GM23338 (cell line): ENCODE results near the gene MESP1. TPM values are rescaled to one million over a fixed set of nuclear protein-coding genes. Genes with fewer than 3 reads are reported as not detected.
A peak's percentile ranks its signal among the peaks of the same experiment; 100 is the strongest.

Experiments used
- ATAC-seq: fragments of 200-7000 bp; cut with Tn5 transposase; 3 replicates; pipeline ENCODE4 v1.9.1; 2020
- DNase-seq: peaks from one replicate; pipeline ENCODE4 v3.0.0-alpha.2; 2015; ENCODE audit warnings: low spot score
- H2AFZ ChIP-seq: fragments of 200-600 bp; sonication (generic); 2 replicates; pipeline ENCODE4 v1.8.0; 2016; ENCODE audit warnings: antibody characterized with exemption, mild to moderate bottlenecking, moderate library complexity
- H3F3A ChIP-seq: fragments of 200-600 bp; sonication (generic); replicated peaks from 2 replicates; pipeline ENCODE4 v1.8.0; 2017; ENCODE audit warnings: antibody characterized with exemption, mixed run types, low read depth
- H3K27ac ChIP-seq: fragments of 200-600 bp; sonication (generic); 2 replicates; pipeline ENCODE4 v1.6.1; 2016; ENCODE audit warnings: low read depth
- H3K27me3 ChIP-seq: fragments of 200-600 bp; sonication (generic); 2 replicates; pipeline ENCODE4 v1.8.0; 2016; ENCODE audit warnings: mild to moderate bottlenecking, mixed run types, moderate library complexity; ENCODE audit not compliant: insufficient read depth
- H3K36me3 ChIP-seq: fragments of 200-600 bp; sonication (generic); 2 replicates; pipeline ENCODE4 v1.8.0; 2016; ENCODE audit warnings: mild to moderate bottlenecking; ENCODE audit not compliant: insufficient read depth
- H3K4me1 ChIP-seq: fragments of 200-600 bp; sonication (generic); 2 replicates; pipeline ENCODE4 v1.8.0; 2016; ENCODE audit warnings: mild to moderate bottlenecking, moderate library complexity; ENCODE audit not compliant: insufficient read depth
- H3K4me2 ChIP-seq: fragments of 200-600 bp; sonication (generic); 2 replicates; pipeline ENCODE4 v1.7.1; 2017; ENCODE audit warnings: mixed run types
- H3K4me3 ChIP-seq: fragments of 200-600 bp; sonication (generic); 2 replicates; pipeline ENCODE4 v1.6.1; 2016; ENCODE audit warnings: mixed run types
- H3K79me2 ChIP-seq: fragments of 200-600 bp; sonication (generic); replicated peaks from 2 replicates; pipeline ENCODE4 v1.8.0; 2017; ENCODE audit warnings: mild to moderate bottlenecking; ENCODE audit not compliant: insufficient read depth
- H3K9me2 ChIP-seq: fragments of 200-600 bp; sonication (generic); 2 replicates; pipeline ENCODE4 v1.8.0; 2017; ENCODE audit not compliant: insufficient read depth
- H4K20me1 ChIP-seq: fragments of 200-600 bp; sonication (generic); replicated peaks from 2 replicates; pipeline ENCODE4 v1.8.0; 2017; ENCODE audit warnings: mild to moderate bottlenecking; ENCODE audit not compliant: insufficient read depth
- H3K27ac Mint-ChIP-seq: 2 replicates; pipeline ENCODE4 v1.8.0; 2020; ENCODE audit warnings: inconsistent platforms, mild to moderate bottlenecking, moderate library complexity, mixed read lengths
- H3K27me3 Mint-ChIP-seq: 3 replicates; pipeline ENCODE4 v1.8.0; 2022; ENCODE audit warnings: low read depth, mild to moderate bottlenecking, moderate library complexity, mixed read lengths, inconsistent platforms; ENCODE audit not compliant: insufficient read depth, poor library complexity
- H3K36me3 Mint-ChIP-seq: 3 replicates; pipeline ENCODE4 v1.8.0; 2021; ENCODE audit warnings: low read depth, mild to moderate bottlenecking, inconsistent platforms, moderate library complexity, mixed read lengths
- H3K4me1 Mint-ChIP-seq: 3 replicates; pipeline ENCODE4 v1.8.0; 2020; ENCODE audit warnings: mild to moderate bottlenecking, inconsistent platforms, mixed read lengths
- H3K4me3 Mint-ChIP-seq: 3 replicates; pipeline ENCODE4 v1.8.0; 2021; ENCODE audit warnings: moderate library complexity, mild to moderate bottlenecking, inconsistent platforms, mixed read lengths
- H3K9me3 Mint-ChIP-seq: 3 replicates; pipeline ENCODE4 v1.8.0; 2020; ENCODE audit warnings: moderate library complexity, mild to moderate bottlenecking, inconsistent platforms, mixed read lengths
- EZH2phosphoT487 ChIP-seq: fragments of 200-600 bp; sonication (generic); IDR thresholded peaks from one replicate; pipeline ENCODE4 v1.8.1; 2018; ENCODE audit warnings: antibody characterized with exemption; ENCODE audit not compliant: unreplicated experiment
- NANOG ChIP-seq: IDR thresholded peaks from 2 replicates; pipeline ENCODE4 v1.6.1; 2016; ENCODE audit warnings: antibody characterized with exemption, borderline replicate concordance
- ZNF114 ChIP-seq: fragments of 250-450 bp; sonication (Bioruptor Pico); IDR thresholded peaks from 2 replicates; pipeline ENCODE4 v1.5.0; 2020; ENCODE audit warnings: mild to moderate bottlenecking, moderate library complexity
- ZNF331 ChIP-seq: fragments of 250-450 bp; sonication (Bioruptor Pico); IDR thresholded peaks from 2 replicates; pipeline ENCODE4 v1.5.0; 2020; ENCODE audit warnings: low read depth, mild to moderate bottlenecking, moderate library complexity
- polyA plus RNA-seq: library from polyadenylated mRNA; unstranded; fragments of >200 nt; fragmentation: Nextera tagmentation; extraction: Ambion mirVana; gene quantifications from 2 replicates; pipeline ENCODE4 v1.2.1, GENCODE V29; 2016
- total RNA-seq: library from RNA; depleted of rRNA; stranded (reverse); fragments of >200 nt; shearing (Covaris generic); gene quantifications from 2 replicates; pipeline ENCODE4 v1.2.3, GENCODE V29; 2014
- TF ChIP-seq, protein P1 (sequence below): fragments of 250-450 bp; sonication (Bioruptor Pico); IDR thresholded peaks from 2 replicates; pipeline ENCODE4 v1.5.0; 2020; ENCODE audit warnings: mild to moderate bottlenecking, moderate library complexity
- TF ChIP-seq, protein P2 (sequence below), 2 experiments: fragments of 200-600 bp in 1 of 2; sonication (generic) in 1 of 2; conservative IDR thresholded peaks; 2 replicates each; pipeline versions ENCODE4 v1.5.1 to v1.6.1; 2016 to 2017; ENCODE audit warnings: antibody characterized with exemption in 2 of 2, low read depth in 2 of 2, mild to moderate bottlenecking in 2 of 2, moderate library complexity in 1 of 2
- TF ChIP-seq, protein P3 (sequence below): IDR thresholded peaks from one replicate; pipeline ENCODE4 v1.6.1; 2018; ENCODE audit warnings: antibody characterized with exemption; ENCODE audit not compliant: unreplicated experiment
- TF ChIP-seq, protein P4 (sequence below): IDR thresholded peaks from 2 replicates; pipeline ENCODE4 v1.6.1; 2016; ENCODE audit warnings: antibody characterized with exemption

Gene MESP1
- total and polyA plus RNA-seq, 2 experiments from 2014 or later = 0.21 to 0.91 TPM

DNA sequence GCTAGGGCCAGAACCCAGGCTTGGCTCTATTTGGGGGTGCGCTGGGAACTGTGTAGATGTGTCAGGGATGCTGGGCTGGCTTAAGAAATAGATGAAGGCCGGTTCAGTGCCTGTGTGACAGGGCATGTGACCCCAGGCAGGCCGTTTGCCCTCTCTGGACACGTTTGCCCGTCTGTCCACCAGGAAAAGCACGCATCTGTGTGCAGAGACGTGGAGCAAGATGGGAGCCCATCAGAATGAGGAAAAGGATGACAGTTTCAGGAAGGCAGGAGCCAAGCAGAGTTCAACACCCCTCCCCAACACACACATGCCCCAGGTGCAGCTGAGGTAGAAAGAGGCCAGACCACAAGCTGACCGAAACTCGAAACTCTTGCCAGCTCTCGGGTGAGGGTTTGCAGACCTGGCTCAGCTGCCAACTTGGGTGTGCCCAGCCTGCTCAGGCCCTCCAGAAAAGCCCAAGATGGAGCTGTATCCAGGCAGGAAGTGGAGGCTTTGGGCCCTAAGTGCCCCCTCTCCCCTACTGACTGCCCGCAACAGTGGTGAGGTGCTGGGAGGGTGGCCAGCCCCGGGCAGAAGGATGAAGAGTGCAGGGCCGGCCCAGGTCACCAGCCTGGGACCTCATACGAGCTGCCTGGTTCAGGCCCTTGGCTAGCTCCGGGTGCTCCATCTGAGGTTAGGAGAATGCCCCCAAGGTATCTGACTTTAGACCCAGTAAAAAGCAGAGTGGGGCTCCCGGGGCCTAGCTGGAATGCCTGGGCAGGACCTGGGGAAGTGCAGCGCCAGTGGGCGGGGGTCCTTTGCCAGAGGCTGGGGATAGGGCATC is 10.2 kb upstream of the MESP1 start (continued):
- TF ChIP-seq, protein P1, sequence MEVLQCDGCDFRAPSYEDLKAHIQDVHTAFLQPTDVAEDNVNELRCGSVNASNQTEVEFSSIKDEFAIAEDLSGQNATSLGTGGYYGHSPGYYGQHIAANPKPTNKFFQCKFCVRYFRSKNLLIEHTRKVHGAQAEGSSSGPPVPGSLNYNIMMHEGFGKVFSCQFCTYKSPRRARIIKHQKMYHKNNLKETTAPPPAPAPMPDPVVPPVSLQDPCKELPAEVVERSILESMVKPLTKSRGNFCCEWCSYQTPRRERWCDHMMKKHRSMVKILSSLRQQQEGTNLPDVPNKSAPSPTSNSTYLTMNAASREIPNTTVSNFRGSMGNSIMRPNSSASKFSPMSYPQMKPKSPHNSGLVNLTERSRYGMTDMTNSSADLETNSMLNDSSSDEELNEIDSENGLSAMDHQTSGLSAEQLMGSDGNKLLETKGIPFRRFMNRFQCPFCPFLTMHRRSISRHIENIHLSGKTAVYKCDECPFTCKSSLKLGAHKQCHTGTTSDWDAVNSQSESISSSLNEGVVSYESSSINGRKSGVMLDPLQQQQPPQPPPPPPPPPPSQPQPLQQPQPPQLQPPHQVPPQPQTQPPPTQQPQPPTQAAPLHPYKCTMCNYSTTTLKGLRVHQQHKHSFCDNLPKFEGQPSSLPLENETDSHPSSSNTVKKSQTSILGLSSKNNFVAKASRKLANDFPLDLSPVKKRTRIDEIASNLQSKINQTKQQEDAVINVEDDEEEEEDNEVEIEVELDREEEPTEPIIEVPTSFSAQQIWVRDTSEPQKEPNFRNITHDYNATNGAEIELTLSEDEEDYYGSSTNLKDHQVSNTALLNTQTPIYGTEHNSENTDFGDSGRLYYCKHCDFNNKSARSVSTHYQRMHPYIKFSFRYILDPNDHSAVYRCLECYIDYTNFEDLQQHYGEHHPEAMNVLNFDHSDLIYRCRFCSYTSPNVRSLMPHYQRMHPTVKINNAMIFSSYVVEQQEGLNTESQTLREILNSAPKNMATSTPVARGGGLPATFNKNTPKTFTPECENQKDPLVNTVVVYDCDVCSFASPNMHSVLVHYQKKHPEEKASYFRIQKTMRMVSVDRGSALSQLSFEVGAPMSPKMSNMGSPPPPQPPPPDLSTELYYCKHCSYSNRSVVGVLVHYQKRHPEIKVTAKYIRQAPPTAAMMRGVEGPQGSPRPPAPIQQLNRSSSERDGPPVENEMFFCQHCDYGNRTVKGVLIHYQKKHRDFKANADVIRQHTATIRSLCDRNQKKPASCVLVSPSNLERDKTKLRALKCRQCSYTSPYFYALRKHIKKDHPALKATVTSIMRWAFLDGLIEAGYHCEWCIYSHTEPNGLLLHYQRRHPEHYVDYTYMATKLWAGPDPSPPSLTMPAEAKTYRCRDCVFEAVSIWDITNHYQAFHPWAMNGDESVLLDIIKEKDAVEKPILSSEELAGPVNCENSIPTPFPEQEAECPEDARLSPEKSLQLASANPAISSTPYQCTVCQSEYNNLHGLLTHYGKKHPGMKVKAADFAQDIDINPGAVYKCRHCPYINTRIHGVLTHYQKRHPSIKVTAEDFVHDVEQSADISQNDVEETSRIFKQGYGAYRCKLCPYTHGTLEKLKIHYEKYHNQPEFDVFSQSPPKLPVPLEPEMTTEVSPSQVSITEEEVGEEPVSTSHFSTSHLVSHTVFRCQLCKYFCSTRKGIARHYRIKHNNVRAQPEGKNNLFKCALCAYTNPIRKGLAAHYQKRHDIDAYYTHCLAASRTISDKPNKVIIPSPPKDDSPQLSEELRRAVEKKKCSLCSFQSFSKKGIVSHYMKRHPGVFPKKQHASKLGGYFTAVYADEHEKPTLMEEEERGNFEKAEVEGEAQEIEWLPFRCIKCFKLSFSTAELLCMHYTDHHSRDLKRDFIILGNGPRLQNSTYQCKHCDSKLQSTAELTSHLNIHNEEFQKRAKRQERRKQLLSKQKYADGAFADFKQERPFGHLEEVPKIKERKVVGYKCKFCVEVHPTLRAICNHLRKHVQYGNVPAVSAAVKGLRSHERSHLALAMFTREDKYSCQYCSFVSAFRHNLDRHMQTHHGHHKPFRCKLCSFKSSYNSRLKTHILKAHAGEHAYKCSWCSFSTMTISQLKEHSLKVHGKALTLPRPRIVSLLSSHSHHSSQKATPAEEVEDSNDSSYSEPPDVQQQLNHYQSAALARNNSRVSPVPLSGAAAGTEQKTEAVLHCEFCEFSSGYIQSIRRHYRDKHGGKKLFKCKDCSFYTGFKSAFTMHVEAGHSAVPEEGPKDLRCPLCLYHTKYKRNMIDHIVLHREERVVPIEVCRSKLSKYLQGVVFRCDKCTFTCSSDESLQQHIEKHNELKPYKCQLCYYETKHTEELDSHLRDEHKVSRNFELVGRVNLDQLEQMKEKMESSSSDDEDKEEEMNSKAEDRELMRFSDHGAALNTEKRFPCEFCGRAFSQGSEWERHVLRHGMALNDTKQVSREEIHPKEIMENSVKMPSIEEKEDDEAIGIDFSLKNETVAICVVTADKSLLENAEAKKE (CRISPR knock-in tag) = no peak
- no peak for TF ChIP-seq EZH2phosphoT487

DNA sequence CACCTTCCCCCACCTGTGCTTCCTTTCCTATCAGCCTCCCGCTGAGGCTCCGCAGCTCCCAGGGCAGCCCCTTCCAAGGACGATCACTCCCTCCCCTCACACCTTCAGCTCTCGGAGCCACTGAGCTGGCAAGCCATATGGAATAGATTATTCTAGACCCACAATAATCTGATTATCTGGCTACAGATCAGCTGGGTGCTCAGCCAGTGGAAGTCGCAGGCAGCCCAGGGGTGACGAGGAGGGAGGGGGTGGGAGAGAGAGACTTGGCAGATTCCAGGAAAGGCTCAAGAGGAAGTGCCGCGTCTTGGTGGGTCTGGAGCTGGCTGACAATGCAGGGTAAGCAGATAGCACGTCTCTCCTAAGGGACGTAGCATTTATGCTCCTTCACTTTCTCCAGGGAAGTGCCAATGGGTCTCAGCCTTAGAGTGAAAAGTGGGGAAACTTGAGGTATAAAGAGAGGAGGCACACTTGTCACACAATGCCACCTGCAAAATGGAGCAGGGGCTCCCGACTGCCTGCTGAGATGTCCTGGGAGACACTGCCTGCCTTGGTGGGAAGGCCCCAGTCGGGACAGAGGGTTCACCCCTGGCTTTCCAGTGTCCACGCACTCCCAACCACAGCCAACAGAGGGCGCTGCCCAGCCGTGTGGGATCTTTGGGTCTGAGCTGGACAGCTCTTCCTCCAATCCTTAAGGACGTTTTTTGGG is 9.4 kb upstream of the MESP1 start:
- Histone ChIP-seq H3K36me3 (no peaks in the 10 kb centered on the region), H4K20me1 (no peaks in the 10 kb centered on the region), H3K79me2 (no peaks in the 10 kb centered on the region), H3K4me3 (peak overlapping the region; percentile 40), H3K27me3 (no peaks in the 10 kb centered on the region), H3K4me1 (peaks cover 7% of the 10 kb centered on the region; the same call in 1 of the 2 replicates), H3F3A (no peaks in the 10 kb centered on the region), H3K9me2 (no peaks in the 10 kb centered on the region), H2AFZ (peak overlapping the region; percentile 92), H3K4me2 (peak overlapping the region; percentile 71), H3K27ac (no peak overlapping the region)
- TF ChIP-seq ZNF331 (no peak), EZH2phosphoT487 (no peak), ZNF114 (CRISPR knock-in tag) (no peak), NANOG (no peak)
- TF ChIP-seq, protein P2, sequence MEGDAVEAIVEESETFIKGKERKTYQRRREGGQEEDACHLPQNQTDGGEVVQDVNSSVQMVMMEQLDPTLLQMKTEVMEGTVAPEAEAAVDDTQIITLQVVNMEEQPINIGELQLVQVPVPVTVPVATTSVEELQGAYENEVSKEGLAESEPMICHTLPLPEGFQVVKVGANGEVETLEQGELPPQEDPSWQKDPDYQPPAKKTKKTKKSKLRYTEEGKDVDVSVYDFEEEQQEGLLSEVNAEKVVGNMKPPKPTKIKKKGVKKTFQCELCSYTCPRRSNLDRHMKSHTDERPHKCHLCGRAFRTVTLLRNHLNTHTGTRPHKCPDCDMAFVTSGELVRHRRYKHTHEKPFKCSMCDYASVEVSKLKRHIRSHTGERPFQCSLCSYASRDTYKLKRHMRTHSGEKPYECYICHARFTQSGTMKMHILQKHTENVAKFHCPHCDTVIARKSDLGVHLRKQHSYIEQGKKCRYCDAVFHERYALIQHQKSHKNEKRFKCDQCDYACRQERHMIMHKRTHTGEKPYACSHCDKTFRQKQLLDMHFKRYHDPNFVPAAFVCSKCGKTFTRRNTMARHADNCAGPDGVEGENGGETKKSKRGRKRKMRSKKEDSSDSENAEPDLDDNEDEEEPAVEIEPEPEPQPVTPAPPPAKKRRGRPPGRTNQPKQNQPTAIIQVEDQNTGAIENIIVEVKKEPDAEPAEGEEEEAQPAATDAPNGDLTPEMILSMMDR (conservative IDR thresholded peaks at IDR 0.05; ENCODE audit: low read depth in 2 of 2) = peak; percentile 87 to 99
- TF ChIP-seq, protein P3, sequence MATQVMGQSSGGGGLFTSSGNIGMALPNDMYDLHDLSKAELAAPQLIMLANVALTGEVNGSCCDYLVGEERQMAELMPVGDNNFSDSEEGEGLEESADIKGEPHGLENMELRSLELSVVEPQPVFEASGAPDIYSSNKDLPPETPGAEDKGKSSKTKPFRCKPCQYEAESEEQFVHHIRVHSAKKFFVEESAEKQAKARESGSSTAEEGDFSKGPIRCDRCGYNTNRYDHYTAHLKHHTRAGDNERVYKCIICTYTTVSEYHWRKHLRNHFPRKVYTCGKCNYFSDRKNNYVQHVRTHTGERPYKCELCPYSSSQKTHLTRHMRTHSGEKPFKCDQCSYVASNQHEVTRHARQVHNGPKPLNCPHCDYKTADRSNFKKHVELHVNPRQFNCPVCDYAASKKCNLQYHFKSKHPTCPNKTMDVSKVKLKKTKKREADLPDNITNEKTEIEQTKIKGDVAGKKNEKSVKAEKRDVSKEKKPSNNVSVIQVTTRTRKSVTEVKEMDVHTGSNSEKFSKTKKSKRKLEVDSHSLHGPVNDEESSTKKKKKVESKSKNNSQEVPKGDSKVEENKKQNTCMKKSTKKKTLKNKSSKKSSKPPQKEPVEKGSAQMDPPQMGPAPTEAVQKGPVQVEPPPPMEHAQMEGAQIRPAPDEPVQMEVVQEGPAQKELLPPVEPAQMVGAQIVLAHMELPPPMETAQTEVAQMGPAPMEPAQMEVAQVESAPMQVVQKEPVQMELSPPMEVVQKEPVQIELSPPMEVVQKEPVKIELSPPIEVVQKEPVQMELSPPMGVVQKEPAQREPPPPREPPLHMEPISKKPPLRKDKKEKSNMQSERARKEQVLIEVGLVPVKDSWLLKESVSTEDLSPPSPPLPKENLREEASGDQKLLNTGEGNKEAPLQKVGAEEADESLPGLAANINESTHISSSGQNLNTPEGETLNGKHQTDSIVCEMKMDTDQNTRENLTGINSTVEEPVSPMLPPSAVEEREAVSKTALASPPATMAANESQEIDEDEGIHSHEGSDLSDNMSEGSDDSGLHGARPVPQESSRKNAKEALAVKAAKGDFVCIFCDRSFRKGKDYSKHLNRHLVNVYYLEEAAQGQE = peak; percentile 59
- TF ChIP-seq, protein P4, sequence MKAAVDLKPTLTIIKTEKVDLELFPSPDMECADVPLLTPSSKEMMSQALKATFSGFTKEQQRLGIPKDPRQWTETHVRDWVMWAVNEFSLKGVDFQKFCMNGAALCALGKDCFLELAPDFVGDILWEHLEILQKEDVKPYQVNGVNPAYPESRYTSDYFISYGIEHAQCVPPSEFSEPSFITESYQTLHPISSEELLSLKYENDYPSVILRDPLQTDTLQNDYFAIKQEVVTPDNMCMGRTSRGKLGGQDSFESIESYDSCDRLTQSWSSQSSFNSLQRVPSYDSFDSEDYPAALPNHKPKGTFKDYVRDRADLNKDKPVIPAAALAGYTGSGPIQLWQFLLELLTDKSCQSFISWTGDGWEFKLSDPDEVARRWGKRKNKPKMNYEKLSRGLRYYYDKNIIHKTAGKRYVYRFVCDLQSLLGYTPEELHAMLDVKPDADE = no peak
- Mint-ChIP-seq H3K4me1 (peaks cover 13% of the 10 kb centered on the region), H3K4me3 (peak overlapping the region; percentile 37; the same call in 1 of the 3 replicates), H3K9me3 (no peaks in the 10 kb centered on the region), H3K36me3 (no peaks in the 10 kb centered on the region), H3K27me3 (peaks cover 12% of the 10 kb centered on the region), H3K27ac (no peak overlapping the region)
- peak; percentile 86 for DNase-seq
- peak; percentile 97 for ATAC-seq
